ENCODE measurements around the gene E2F1.

DNA sequence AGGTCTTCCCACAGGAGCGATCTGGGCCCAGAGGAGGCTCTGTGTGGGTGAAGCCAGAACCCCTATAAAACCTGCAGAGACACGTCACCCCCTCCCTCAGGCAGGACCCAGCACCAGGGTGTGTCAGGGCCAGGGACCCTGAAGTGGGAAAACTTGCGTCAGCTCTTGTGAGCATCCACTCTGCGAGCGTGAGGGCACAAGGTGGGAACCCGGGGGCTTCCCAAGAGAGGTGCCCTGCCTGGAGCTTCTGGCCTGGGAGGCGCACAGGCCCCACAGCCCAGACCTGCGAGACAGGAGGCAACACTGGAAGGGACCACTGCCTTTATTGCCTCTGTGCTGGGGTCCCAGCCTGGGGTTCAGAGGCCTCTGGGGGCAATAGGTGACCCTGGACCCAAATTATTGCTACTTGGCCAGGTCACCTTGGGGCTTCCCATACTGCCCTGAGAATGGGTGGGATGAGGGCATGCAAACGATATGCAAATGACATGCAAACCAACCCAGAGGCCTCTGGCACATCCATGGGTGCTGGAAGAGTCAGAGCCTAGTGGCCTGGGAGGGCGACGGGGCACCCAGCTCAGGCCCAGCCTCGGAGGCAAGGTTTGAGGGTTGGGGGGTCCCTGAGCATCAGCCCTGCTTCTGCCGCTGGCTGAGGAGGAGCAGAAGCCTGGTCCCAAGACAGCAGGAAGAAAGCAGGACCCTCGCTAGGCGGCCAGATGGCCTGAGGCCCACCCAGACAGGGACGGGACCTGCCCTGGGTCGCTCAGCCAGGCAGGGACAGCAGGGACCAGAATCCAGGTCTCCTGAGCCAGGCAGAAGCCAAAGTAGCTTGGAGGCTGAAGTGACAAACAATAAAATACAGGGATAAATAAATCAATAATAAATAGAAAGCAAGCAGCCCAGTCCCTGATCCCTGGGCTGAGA, 29.1 kb downstream of the E2F1 start:
- TF ChIP-seq, protein P1, sequence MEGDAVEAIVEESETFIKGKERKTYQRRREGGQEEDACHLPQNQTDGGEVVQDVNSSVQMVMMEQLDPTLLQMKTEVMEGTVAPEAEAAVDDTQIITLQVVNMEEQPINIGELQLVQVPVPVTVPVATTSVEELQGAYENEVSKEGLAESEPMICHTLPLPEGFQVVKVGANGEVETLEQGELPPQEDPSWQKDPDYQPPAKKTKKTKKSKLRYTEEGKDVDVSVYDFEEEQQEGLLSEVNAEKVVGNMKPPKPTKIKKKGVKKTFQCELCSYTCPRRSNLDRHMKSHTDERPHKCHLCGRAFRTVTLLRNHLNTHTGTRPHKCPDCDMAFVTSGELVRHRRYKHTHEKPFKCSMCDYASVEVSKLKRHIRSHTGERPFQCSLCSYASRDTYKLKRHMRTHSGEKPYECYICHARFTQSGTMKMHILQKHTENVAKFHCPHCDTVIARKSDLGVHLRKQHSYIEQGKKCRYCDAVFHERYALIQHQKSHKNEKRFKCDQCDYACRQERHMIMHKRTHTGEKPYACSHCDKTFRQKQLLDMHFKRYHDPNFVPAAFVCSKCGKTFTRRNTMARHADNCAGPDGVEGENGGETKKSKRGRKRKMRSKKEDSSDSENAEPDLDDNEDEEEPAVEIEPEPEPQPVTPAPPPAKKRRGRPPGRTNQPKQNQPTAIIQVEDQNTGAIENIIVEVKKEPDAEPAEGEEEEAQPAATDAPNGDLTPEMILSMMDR (IDR thresholded peaks at IDR 0.05; ENCODE audit: borderline replicate concordance, extremely low read depth, low read length, poor library complexity, severe bottlenecking) = no peak
- no peak for TF ChIP-seq EZH2 (IDR thresholded peaks at IDR 0.05; ENCODE audit: borderline replicate concordance, low read depth, low read length, severe bottlenecking)

Data from DND-41 (cell line).